Measurements from ENCODE around the gene KIF23. TPM values are rescaled to one million over a fixed set of nuclear protein-coding genes. Genes with fewer than 3 reads are reported as not detected.

The KIF23 gene
- total RNA-seq, 3 donors from 2014 or later (not counting 1 experiment from before 2014, with no cell fraction given), result 1.2 to 2.1 (median 1.9) TPM

- peaks cover 18 to 25% of the 10 kb centered on the region in 2 donors for H3K4me1 Mint-ChIP-seq
- H3K27me3 Mint-ChIP-seq (ENCODE audit: low read depth in 2 of 2), result peaks cover 0 to 27% of the 10 kb centered on the region in 2 donors
- Histone ChIP-seq H3K4me3 (ENCODE audit: low read length) (no peak overlapping the region), H3K27ac (ENCODE audit: low read length) (no peak overlapping the region), H3K4me1 (ENCODE audit: control insufficient read depth, insufficient read depth, low read length) (peaks cover 17% of the 10 kb centered on the region), H3K9me3 (ENCODE audit: control insufficient read depth, insufficient read depth, low read length) (peaks cover 3% of the 10 kb centered on the region), H3K36me3 (ENCODE audit: control insufficient read depth, insufficient read depth, low read length) (no peaks in the 10 kb centered on the region), H3K27me3 (ENCODE audit: control insufficient read depth, insufficient read depth, low read length) (peaks cover 5% of the 10 kb centered on the region)
- no peaks in the 10 kb centered on the region for H3K36me3 Mint-ChIP-seq
- H3K27ac Mint-ChIP-seq, result no peak overlapping the region
- peaks cover 0 to 3% of the 10 kb centered on the region in 2 donors for H3K9me3 Mint-ChIP-seq
- H3K4me3 Mint-ChIP-seq, result no peak overlapping the region
- TF ChIP-seq, protein P1, sequence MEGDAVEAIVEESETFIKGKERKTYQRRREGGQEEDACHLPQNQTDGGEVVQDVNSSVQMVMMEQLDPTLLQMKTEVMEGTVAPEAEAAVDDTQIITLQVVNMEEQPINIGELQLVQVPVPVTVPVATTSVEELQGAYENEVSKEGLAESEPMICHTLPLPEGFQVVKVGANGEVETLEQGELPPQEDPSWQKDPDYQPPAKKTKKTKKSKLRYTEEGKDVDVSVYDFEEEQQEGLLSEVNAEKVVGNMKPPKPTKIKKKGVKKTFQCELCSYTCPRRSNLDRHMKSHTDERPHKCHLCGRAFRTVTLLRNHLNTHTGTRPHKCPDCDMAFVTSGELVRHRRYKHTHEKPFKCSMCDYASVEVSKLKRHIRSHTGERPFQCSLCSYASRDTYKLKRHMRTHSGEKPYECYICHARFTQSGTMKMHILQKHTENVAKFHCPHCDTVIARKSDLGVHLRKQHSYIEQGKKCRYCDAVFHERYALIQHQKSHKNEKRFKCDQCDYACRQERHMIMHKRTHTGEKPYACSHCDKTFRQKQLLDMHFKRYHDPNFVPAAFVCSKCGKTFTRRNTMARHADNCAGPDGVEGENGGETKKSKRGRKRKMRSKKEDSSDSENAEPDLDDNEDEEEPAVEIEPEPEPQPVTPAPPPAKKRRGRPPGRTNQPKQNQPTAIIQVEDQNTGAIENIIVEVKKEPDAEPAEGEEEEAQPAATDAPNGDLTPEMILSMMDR (IDR thresholded peaks at IDR 0.05), result peak; percentile 97
- 40% methylated on average over 8 of the region's 8 CpGs for WGBS (ENCODE audit: insufficient coverage)
- intact Hi-C loops (cut with micrococcal nuclease), result loop anchor here (2.0 to 10.0 kb wide), 6 partner anchors 49 to 1969 kb away; no protein-coding TSS in a partner anchor
- peak; percentile 74 to 85 for DNase-seq
- peak; percentile 84 to 95 (median 93) for ATAC-seq
Measured at GRCh38 chr15:69475769-69476358, 61.7 kb downstream of the KIF23 start.

- WGBS (ENCODE audit: insufficient coverage), result 90% methylated on average over 9 of the region's 9 CpGs
- Mint-ChIP-seq H3K9me3 (peaks cover 0 to 3% of the 10 kb centered on the region in 2 donors), H3K4me3 (no peak overlapping the region), H3K27me3 (ENCODE audit: low read depth in 2 of 2) (peaks cover 0 to 19% of the 10 kb centered on the region in 2 donors), H3K4me1 (peaks cover 28 to 35% of the 10 kb centered on the region in 2 donors), H3K36me3 (no peaks in the 10 kb centered on the region), H3K27ac (no peak overlapping the region)
- no peak overlapping the region for H3K27ac ChIP-seq (ENCODE audit: low read length)
- peaks cover 21% of the 10 kb centered on the region for H3K4me1 ChIP-seq (ENCODE audit: control insufficient read depth, insufficient read depth, low read length)
- no peaks in the 10 kb centered on the region for H3K36me3 ChIP-seq (ENCODE audit: control insufficient read depth, insufficient read depth, low read length)
- no peak for DNase-seq
- peaks cover 3% of the 10 kb centered on the region for H3K9me3 ChIP-seq (ENCODE audit: control insufficient read depth, insufficient read depth, low read length)
- intact Hi-C loops (cut with micrococcal nuclease), result loop anchor here (5.0 to 10.0 kb wide), 5 partner anchors 48 to 1968 kb away; no protein-coding TSS in a partner anchor
- TF ChIP-seq, protein P1 (IDR thresholded peaks at IDR 0.05), result no peak
- H3K27me3 ChIP-seq (ENCODE audit: control insufficient read depth, insufficient read depth, low read length), result peaks cover 5% of the 10 kb centered on the region
- no peak for ATAC-seq
- no peak overlapping the region for H3K4me3 ChIP-seq (ENCODE audit: low read length)
Measured at GRCh38 chr15:69476704-69477473, 62.7 kb downstream of the KIF23 start.

GRCh38 chr15:69478259-69478781 is 64.2 kb downstream of the KIF23 start:
- no peak overlapping the region for H3K4me3 Mint-ChIP-seq
- peaks cover 28 to 35% of the 10 kb centered on the region in 2 donors for H3K4me1 Mint-ChIP-seq
- peak in 1 of 3 donors; percentile 39 for ATAC-seq
- intact Hi-C loops (cut with micrococcal nuclease), result loop anchor here (5.0 to 10.0 kb wide), 5 partner anchors 46 to 1966 kb away; no protein-coding TSS in a partner anchor
- 38% methylated on average over 13 of the region's 13 CpGs for WGBS (ENCODE audit: insufficient coverage)
- no peak overlapping the region for H3K4me3 ChIP-seq (ENCODE audit: low read length)
- H3K27ac ChIP-seq (ENCODE audit: low read length), result no peak overlapping the region
- H3K4me1 ChIP-seq (ENCODE audit: control insufficient read depth, insufficient read depth, low read length), result peaks cover 21% of the 10 kb centered on the region
- peaks cover 0 to 3% of the 10 kb centered on the region in 2 donors for H3K9me3 Mint-ChIP-seq
- peaks cover 5% of the 10 kb centered on the region for H3K27me3 ChIP-seq (ENCODE audit: control insufficient read depth, insufficient read depth, low read length)
- peaks cover 0 to 14% of the 10 kb centered on the region in 2 donors for H3K27me3 Mint-ChIP-seq (ENCODE audit: low read depth in 2 of 2)
- DNase-seq, result peak in 1 of 2 donors; percentile 74
- no peaks in the 10 kb centered on the region for H3K36me3 ChIP-seq (ENCODE audit: control insufficient read depth, insufficient read depth, low read length)
- no peak overlapping the region for H3K27ac Mint-ChIP-seq
- H3K36me3 Mint-ChIP-seq, result no peaks in the 10 kb centered on the region
- peaks cover 3% of the 10 kb centered on the region for H3K9me3 ChIP-seq (ENCODE audit: control insufficient read depth, insufficient read depth, low read length)
- TF ChIP-seq, protein P1 (IDR thresholded peaks at IDR 0.05), result peak; percentile 94

Measured in natural killer cell (primary cell).